Fibroblast of pulmonary artery (primary cell): ENCODE data around the gene MACROD2.

Experiments
- DNase-seq: peaks from one replicate; pipeline ENCODE4 v3.0.0-alpha.2; 2010; ENCODE audit warnings: low read depth
- H3K4me3 ChIP-seq: replicated peaks from 2 replicates; pipeline ENCODE4 v1.5.1; 2011; ENCODE audit warnings: low read depth, mild to moderate bottlenecking, control low read depth, low read length, moderate library complexity
- CTCF ChIP-seq: IDR thresholded peaks from 2 replicates; pipeline ENCODE4 v1.5.1; 2011; ENCODE audit warnings: mild to moderate bottlenecking, control low read depth, low read length, inconsistent platforms; ENCODE audit errors: missing control alignments

Gene MACROD2

DNA sequence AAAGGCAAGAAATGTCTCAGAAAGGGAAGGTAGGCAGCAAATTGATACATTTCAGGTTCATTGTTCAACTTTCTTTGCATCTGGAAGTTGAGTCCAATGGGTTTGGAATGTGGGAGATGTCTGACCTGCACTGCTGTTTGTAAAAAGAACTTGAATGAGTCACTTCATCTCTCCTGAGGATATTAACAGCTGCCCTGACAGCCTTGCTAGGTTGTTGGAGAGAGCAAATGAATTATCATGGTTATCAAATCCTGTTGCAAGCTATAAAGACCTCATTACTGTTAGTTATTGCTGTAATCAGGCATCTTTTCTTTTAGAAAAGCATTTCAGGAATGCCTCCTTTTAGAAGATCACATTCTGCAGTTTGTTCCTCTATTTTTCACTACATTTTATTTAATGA lies 365.1 kb downstream of the MACROD2 start:
- TF ChIP-seq CTCF: no peak
- H3K4me3 ChIP-seq: no peak overlapping the region
- DNase-seq: no peak

DNA sequence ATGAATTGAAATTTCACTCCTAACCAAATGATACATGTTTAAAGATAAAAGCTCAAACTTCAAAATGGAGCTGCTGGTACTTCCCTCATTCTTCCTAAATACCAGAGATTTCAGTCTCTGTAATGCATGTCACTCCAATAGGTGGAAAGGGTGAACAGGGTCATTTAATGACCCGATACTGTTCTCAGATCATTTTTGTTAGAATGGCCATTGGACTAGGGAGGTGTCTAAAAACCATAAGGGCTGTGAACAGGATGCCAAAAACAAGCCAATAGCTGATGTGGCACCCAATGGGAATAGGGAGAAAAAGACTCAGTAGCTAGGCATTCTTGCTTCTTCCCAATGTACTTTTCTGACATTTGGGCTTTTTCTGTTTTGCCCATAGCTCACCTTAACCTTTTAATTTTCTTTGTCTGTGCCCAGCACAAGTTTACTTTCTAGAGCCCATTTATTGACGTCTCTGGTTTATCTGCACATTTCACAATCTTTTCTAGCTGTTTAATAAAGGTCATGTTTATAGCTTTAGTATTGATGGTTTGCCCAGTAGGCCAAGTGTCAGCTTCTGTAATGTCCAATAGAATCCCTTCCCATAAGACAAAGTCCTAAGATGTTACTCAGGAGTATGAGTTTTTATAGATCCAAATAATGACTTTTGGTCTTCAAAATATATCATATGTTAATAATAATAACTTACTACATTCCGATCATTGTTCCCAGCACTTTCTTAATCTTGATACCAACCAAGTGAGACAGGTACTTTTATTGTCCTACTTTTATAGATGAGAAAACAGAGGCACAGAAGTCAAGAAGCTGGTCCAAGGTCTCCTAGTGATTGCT lies 366.4 kb downstream of the MACROD2 start:
- no peak overlapping the region for H3K4me3 ChIP-seq
- TF ChIP-seq CTCF: no peak
- no peak for DNase-seq

DNA sequence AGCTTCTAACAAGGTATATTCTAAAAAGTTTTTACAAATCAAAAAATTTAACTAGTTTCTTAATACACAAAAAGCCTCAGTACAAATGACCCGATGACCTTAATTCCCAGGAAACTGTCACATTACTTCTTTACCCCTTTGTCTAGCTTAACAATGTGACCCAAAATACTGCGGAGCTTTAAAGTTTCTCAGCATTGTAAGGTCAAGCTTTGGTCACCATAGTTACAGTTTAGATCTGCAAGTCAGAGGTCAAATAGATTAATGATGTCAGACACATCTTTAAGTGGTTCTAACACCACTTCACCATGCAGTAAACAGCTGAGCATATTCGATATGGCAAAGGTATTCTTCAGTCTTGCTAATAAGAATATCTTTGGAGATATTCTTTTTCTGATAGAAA lies 378.9 kb downstream of the MACROD2 start:
- TF ChIP-seq CTCF: no peak
- H3K4me3 ChIP-seq: no peak overlapping the region
- no peak for DNase-seq

GRCh38 chr20:14375416-14375985 lies 380.2 kb downstream of the MACROD2 start:
- no peak overlapping the region for H3K4me3 ChIP-seq
- TF ChIP-seq CTCF: no peak
- no peak for DNase-seq

DNA sequence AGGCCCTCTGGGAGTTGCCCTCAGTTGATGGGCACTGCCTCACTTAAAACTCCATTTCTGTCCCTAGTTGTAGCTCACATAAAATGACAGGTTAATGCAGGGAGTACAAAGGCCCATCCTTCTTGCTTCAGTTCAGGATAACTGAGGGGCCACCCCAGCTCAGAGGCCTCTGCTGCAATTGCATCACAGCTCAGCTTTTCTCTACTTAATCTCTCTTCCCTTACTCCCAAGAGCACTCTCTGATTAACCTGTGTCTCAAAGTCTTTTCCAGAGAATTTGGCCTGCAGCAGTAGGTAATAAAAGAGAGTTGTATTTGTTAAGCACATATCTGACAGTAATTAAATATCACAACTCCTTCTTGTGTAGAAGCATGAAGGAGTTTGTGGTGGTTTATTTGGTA lies 383.0 kb downstream of the MACROD2 start:
- DNase-seq: no peak
- no peak for TF ChIP-seq CTCF
- H3K4me3 ChIP-seq: no peak overlapping the region

- TF ChIP-seq CTCF: no peak
- DNase-seq: no peak
- no peak overlapping the region for H3K4me3 ChIP-seq
Observed at GRCh38 chr20:14383335-14383734, 388.0 kb downstream of the MACROD2 start.
